ENCODE data around the gene AKAP13. TPM values are rescaled to one million over a fixed set of nuclear protein-coding genes. Genes with fewer than 3 reads are reported as not detected.
A peak's percentile ranks its signal among the peaks of the same experiment; 100 is the strongest.

Gene AKAP13
- polyA plus RNA-seq, 5 donors, result 73.8 to 98.5 (median 87.9) TPM

- no peak for DNase-seq
These were observed 346.7 kb downstream of the AKAP13 start for GRCh38 chr15:85727068-85727467.

DNA sequence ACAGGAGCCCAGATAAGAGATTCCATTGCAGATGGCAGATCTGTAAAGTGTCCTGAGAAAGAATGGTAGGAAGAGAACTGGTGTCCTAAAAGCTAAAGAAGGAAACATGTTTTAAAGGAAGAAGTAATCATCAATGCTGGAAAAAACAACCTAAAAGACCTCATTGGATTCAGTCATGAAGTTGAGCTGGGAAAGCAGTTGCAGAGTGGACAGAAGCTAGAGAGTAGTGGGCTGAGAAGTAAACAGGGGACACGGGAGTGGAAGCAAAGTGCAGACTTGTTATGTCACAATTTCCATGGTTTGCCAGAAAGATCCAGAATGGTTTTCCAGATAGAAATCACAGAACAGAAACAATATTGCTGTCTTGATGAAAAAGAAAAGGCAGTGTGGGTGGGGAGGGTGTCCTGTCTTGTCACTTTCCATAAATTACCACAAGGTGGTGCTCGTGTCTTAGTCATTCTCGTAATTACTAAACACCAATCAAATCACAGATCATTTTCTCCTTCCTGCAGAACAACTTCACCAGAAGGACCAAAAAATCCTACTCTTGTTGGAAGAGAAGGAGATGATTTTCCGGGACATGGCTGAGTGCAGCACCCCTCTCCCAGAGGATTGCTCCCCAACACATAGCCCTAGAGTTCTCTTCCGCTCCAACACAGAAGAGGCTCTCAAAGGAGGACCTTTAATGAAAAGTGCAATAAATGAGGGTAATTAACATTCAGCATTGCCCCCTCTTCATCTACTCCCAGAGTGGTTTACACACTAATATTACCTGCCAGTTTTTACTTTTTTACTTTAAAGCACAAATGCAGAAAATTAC, 349.8 kb downstream of the AKAP13 start:
- peak in 1 of 2 donors; percentile 64 for DNase-seq

- no peak for DNase-seq
These were observed 353.0 kb downstream of the AKAP13 start for GRCh38 chr15:85733416-85733815.

- DNase-seq, result no peak
These were observed 356.7 kb downstream of the AKAP13 start for GRCh38 chr15:85737061-85737460.

DNA sequence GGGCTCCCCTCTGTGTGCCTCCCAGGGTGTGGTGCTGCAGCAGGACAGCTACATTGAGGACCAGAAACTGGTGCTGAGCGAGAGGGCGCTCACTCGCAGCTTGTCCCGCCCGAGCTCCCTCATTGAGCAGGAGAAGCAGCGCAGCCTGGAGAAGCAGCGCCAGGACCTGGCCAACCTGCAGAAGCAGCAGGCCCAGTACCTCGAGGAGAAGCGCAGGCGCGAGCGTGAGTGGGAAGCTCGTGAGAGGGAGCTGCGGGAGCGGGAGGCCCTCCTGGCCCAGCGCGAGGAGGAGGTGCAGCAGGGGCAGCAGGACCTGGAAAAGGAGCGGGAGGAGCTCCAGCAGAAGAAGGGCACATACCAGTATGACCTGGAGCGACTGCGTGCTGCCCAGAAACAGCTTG, 360.6 kb downstream of the AKAP13 start:
- DNase-seq, result no peak

DNA sequence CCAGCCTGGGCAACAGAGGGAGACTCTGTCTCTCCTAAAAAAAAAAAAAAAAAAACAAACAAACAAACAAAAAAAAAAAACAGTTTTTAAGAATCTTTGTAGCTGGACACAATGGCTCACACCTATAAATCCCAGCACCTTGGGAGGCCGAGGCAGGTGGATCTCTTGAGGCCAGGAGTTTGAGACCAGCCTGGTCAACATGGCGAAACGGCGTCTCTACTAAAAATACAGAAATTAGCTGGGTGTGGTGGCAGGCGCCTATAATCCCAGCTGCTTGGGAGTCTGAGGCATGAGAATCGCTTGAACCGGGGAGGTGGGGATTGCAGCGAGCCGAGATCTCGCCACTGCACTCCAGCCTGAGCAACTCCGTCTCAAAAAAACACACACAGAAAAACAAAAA, 361.3 kb downstream of the AKAP13 start:
- no peak for DNase-seq

DNA sequence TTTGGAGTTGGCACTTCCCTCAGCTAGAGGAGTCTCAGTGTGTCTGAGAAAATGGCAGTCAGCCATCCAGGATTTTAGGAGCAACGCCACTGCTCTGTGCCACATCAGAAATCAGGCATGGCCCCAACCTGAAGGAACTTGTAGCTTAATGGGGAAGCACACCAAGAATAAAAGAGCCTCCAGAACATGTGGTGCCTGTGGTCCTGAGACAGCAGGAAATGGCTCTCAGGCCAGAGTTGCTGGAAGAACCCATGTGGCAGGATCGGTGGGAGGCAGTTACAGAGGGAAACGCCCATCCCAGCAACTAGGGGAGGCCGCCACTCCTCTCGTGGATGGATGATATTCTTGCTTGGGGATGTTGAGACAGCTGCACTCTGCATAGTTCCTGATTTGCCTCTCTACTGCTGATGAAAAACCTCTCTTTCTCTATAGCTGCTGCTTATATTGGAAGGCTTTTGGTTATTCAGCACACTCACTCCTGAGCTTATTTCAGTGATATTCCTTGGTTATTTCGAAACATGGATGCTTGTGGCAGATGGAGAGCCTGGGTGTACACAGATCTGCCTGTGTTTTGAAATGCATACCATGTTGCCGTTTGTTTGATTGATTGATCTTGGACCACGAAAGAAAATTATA, 361.9 kb downstream of the AKAP13 start:
- DNase-seq, result no peak

DNA sequence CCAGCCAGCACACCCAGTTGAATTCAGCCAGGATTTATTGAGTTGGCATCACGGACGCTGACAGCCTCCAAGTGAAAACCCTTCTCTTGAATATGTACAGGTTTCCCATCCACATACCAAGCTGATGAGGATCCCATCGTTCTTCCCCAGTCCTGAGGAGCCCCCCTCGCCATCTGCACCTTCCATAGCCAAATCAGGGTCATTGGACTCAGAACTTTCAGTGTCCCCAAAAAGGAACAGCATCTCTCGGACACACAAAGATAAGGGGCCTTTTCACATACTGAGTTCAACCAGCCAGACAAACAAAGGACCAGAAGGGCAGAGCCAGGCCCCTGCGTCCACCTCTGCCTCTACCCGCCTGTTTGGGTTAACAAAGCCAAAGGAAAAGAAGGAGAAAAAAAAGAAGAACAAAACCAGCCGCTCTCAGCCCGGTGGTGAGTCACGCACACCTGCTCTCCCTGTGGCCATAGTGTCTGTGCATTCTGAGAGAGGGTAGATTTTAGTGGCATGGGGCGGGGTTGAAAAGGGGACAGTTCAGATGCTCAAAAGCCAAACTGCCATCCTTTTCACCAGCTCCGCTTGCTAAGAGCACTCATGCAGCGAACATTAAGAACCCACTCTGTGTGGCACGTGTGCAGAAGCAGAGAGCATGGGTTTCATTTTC, 363.1 kb downstream of the AKAP13 start:
- DNase-seq, result no peak

DNA sequence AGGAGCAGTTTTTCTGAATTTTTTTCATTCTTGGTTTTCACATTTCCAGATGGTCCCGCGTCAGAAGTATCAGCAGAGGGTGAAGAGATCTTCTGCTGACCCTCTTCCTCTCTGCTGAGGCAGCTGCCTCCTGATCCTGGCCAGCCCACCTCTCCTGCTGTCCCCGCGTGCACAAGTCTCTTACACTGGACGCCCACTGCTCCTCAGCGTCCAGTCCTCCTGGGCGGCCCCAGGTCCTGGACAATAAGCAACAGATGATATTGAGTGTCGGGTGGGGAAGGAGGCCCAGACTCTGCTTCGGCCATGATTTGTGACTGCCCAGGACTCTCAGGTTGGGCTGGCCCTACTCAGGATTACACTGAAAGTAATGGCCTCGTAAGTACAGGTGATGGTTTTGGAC, 364.2 kb downstream of the AKAP13 start:
- no peak for DNase-seq

- DNase-seq, result no peak
These were observed 364.6 kb downstream of the AKAP13 start for GRCh38 chr15:85745023-85745422.

GRCh38 chr15:85745525-85746150, 365.2 kb downstream of the AKAP13 start:
- no peak for DNase-seq

- DNase-seq, result no peak
These were observed 366.2 kb downstream of the AKAP13 start for GRCh38 chr15:85746641-85747040.

- DNase-seq, result no peak
These were observed 367.8 kb downstream of the AKAP13 start for GRCh38 chr15:85748176-85748575.

DNA sequence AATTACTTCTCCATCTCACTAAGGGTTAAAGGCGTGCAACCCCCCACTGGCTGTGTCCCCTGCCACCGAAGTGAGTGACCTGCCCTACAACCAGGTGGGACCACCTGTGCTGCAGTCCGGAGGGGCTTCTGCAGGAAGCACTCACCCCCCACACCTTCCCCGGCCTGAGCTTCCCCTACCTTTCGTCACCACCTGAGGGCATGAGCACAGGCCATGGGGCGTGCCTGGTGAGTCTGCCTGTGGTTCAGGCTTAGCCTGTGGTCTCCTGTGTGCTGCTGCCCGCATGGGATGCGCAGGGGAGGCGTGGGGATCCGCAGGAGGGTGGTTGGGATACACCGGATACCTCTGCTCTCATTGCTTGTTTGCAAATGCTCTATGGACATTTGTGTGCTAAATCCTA, 368.3 kb downstream of the AKAP13 start:
- no peak for DNase-seq

GRCh38 chr15:85749261-85750151, 369.1 kb downstream of the AKAP13 start:
- DNase-seq, result peak in 1 of 2 donors; percentile 61

- peak; percentile 69 to 74 for DNase-seq
These were observed 370.2 kb downstream of the AKAP13 start for GRCh38 chr15:85750319-85751290.

DNA sequence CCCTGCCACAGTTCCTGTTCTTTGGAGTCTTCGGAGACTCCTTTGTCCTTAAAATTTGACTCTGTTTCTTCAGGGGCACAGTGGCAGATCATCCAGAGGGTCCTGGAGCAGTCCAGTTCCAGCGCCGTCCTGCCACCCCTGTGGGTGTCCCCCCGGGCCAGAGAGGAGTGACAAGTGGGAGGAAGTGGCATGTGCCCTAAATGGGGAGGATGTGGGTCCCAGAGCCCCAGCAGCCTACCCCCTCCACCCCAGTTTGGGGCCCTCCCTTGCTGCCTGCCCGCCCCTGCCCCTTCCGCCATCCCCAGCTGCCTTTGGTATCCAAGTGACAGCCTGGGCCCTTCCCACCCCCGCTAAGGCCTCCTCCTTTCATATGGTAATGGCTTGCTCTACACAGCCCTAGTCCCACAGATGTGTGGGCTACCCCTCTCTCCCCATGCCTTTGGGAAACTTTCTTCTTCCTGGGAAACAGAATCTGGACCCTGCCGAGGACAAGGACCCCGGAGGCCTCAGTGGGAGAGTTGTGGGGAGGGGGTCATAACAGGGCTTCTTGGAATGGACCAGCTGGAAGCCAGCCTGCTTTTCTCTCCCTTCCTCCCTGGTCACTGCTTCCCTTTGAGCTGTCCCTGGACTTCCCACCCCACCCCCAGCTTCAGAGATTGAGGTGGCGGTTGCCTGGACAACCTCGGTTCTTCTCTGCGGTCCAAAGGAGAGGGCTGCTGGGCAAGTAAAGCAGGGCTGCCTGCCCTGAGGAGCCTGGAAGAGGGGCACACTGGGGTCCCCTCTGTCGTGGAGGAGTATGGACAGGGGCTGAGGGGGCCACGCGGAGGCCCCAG, 371.1 kb downstream of the AKAP13 start:
- no peak for DNase-seq

DNA sequence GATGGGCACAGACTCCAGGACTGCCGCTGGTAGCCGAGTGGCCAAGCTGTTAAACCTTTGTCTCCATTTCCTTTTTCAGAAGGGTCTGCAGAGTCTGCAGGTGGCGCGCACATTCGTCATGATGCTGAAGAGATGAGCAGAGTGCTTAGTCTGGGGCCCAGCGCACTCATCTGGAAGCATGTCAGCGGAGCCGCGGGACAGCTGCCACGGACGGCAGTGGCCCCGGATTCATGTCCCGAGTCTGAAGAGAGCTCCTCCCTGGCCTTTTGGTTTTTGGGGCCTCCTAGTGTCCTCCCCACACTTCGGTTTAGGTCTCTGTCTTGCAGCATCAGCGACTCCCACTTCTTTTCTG, 371.7 kb downstream of the AKAP13 start:
- no peak for DNase-seq

DNA sequence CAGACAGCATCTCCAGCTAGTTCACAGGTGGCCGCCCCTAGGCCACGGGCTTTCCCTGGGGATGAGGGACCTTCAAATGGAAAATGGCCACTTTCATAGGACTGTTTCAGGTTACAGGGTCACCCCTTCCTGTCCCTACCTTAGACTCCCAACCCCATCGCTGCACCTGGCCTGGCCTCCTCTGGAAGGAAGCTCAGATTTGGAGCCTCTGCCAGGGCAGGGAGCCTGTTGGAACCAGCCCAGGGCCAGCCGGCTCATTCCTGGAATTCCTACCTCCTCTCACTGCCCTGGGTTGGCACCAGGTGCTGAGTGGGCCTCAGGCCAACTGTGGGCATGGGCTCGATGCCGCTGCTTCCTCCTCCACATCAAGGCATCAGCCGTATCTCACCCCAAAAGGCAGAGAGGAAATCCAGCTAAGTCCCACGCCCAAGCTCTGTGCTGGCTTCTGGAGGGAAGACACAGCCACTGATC, 372.1 kb downstream of the AKAP13 start:
- no peak for DNase-seq
